ENCODE results near the gene BCAR1.
"Not testable (repeated sequence)": the region's sequence is repeated elsewhere in the genome, so short reads cannot be mapped to it uniquely, and the experiment has no call there.

BCAR1 gene

GRCh38 chr16:75208242-75208825 is 43.1 kb downstream of the BCAR1 start:
- Mint-ChIP-seq H3K9me3 (no peaks in the 10 kb centered on the region), H3K27me3 (peaks cover 28 to 42% of the 10 kb centered on the region in 2 donors), H3K4me1 (no peaks in the 10 kb centered on the region)

GRCh38 chr16:75207831-75208230 is 43.6 kb downstream of the BCAR1 start:
- Mint-ChIP-seq H3K27me3 (peaks cover 25 to 43% of the 10 kb centered on the region in 2 donors), H3K4me1 (no peaks in the 10 kb centered on the region), H3K9me3 (no peaks in the 10 kb centered on the region), H3K36me3 (no peaks in the 10 kb centered on the region), H3K4me3 (no peak overlapping the region), H3K27ac (no peak overlapping the region)
- ATAC-seq (replicated peaks) (no peak), DNase-seq (no peak)

More at GRCh38 chr16:75208242-75208825, 43.1 kb downstream of the BCAR1 start:
- Mint-ChIP-seq H3K36me3 (no peaks in the 10 kb centered on the region), H3K27ac (no peak overlapping the region), H3K4me3 (no peak overlapping the region)
- ATAC-seq (replicated peaks) (no peak), DNase-seq (no peak)

GRCh38 chr16:75206749-75207451 is 44.5 kb downstream of the BCAR1 start, which contains the start of gene CTRB2:
TSS of gene CTRB2 (minus strand) at chr16:75207161. CDS start at chr16:75207141, 20 bp downstream.
- Mint-ChIP-seq H3K27ac (no peak within 1 kb of the TSS), H3K9me3 (no peaks in the 10 kb centered on the region), H3K36me3 (no peaks in the 10 kb centered on the region), H3K4me1 (no peaks in the 10 kb centered on the region), H3K27me3 (peaks cover 22 to 46% of the 10 kb centered on the region in 2 donors), H3K4me3 (no peak within 1 kb of the TSS)
- peak; percentile 41 to 62 for ATAC-seq (replicated peaks)
- no peak for DNase-seq

GRCh38 chr16:75205961-75206748 is 45.3 kb downstream of the BCAR1 start:
- H3K4me1 Mint-ChIP-seq, H3K4me3 Mint-ChIP-seq, DNase-seq, H3K36me3 Mint-ChIP-seq, H3K27ac Mint-ChIP-seq, H3K9me3 Mint-ChIP-seq: not testable (repeated sequence)
- peak in 1 of 2 donors; percentile 17 for ATAC-seq (replicated peaks)
- H3K27me3 Mint-ChIP-seq: peaks cover 25 to 51% of the 10 kb centered on the region in 2 donors

- not testable (repeated sequence) for ATAC-seq (replicated peaks); DNase-seq; H3K27ac Mint-ChIP-seq; H3K4me3 Mint-ChIP-seq; H3K36me3 Mint-ChIP-seq; H3K9me3 Mint-ChIP-seq
- Mint-ChIP-seq H3K27me3 (peaks cover 33 to 51% of the 10 kb centered on the region in 2 donors), H3K4me1 (peaks cover 8 to 11% of the 10 kb centered on the region in 2 donors)
These were observed 46.0 kb downstream of the BCAR1 start for GRCh38 chr16:75205438-75205837.

GRCh38 chr16:75204905-75205304 is 46.5 kb downstream of the BCAR1 start:
- not testable (repeated sequence) for H3K27ac Mint-ChIP-seq; DNase-seq; H3K36me3 Mint-ChIP-seq; ATAC-seq (replicated peaks); H3K4me3 Mint-ChIP-seq; H3K9me3 Mint-ChIP-seq
- Mint-ChIP-seq H3K27me3 (peaks cover 37 to 57% of the 10 kb centered on the region in 2 donors), H3K4me1 (peaks cover 10 to 14% of the 10 kb centered on the region in 2 donors)

- no peak for DNase-seq
- ATAC-seq (replicated peaks): no peak
- Mint-ChIP-seq H3K9me3 (no peaks in the 10 kb centered on the region), H3K4me3 (no peak overlapping the region), H3K4me1 (peaks cover 10 to 20% of the 10 kb centered on the region in 2 donors), H3K27ac (no peak overlapping the region), H3K27me3 (peaks cover 38 to 59% of the 10 kb centered on the region in 2 donors), H3K36me3 (no peaks in the 10 kb centered on the region)
These were observed 47.0 kb downstream of the BCAR1 start for GRCh38 chr16:75204410-75204758.

- H3K4me1 Mint-ChIP-seq: peaks cover 10 to 21% of the 10 kb centered on the region in 2 donors
- H3K4me3 Mint-ChIP-seq: no peak overlapping the region
- no peak overlapping the region for H3K27ac Mint-ChIP-seq
- H3K9me3 Mint-ChIP-seq: no peaks in the 10 kb centered on the region
- DNase-seq: no peak
- H3K36me3 Mint-ChIP-seq: no peaks in the 10 kb centered on the region
- peaks cover 38 to 59% of the 10 kb centered on the region in 2 donors for H3K27me3 Mint-ChIP-seq
- no peak for ATAC-seq (replicated peaks)
These were observed 47.6 kb downstream of the BCAR1 start for GRCh38 chr16:75203667-75204409.

- no peak for DNase-seq
- ATAC-seq (replicated peaks): no peak
- H3K4me1 Mint-ChIP-seq: peaks cover 10 to 25% of the 10 kb centered on the region in 2 donors
- no peaks in the 10 kb centered on the region for H3K36me3 Mint-ChIP-seq
- peaks cover 40 to 58% of the 10 kb centered on the region in 2 donors for H3K27me3 Mint-ChIP-seq
- no peaks in the 10 kb centered on the region for H3K9me3 Mint-ChIP-seq
- no peak overlapping the region for H3K27ac Mint-ChIP-seq
- H3K4me3 Mint-ChIP-seq: no peak overlapping the region
These were observed 48.3 kb downstream of the BCAR1 start for GRCh38 chr16:75203096-75203495.

GRCh38 chr16:75202069-75202590 is 49.3 kb downstream of the BCAR1 start:
- Mint-ChIP-seq H3K36me3 (no peaks in the 10 kb centered on the region), H3K4me1 (peaks cover 10 to 31% of the 10 kb centered on the region in 2 donors), H3K4me3 (no peak overlapping the region), H3K27ac (no peak overlapping the region), H3K27me3 (peaks cover 50 to 60% of the 10 kb centered on the region in 2 donors), H3K9me3 (no peaks in the 10 kb centered on the region)
- ATAC-seq (replicated peaks) (no peak), DNase-seq (no peak)

GRCh38 chr16:75198135-75198600 is 53.3 kb downstream of the BCAR1 start:
- ATAC-seq (replicated peaks): no peak
- H3K4me1 Mint-ChIP-seq: peaks cover 10 to 31% of the 10 kb centered on the region in 2 donors

GRCh38 chr16:75197522-75198134 is 53.8 kb downstream of the BCAR1 start:
- Mint-ChIP-seq H3K4me3 (no peak overlapping the region), H3K36me3 (no peaks in the 10 kb centered on the region), H3K4me1 (peaks cover 10 to 31% of the 10 kb centered on the region in 2 donors), H3K27ac (no peak overlapping the region), H3K27me3 (peaks cover 61 to 81% of the 10 kb centered on the region in 2 donors), H3K9me3 (no peaks in the 10 kb centered on the region)
- DNase-seq (no peak), ATAC-seq (replicated peaks) (no peak)

More at GRCh38 chr16:75198135-75198600, 53.3 kb downstream of the BCAR1 start:
- Mint-ChIP-seq H3K4me3 (no peak overlapping the region), H3K36me3 (no peaks in the 10 kb centered on the region), H3K9me3 (no peaks in the 10 kb centered on the region), H3K27ac (no peak overlapping the region), H3K27me3 (peaks cover 61 to 84% of the 10 kb centered on the region in 2 donors)
- no peak for DNase-seq

GRCh38 chr16:75196836-75197235 is 54.6 kb downstream of the BCAR1 start:
- Mint-ChIP-seq H3K27me3 (peaks cover 59 to 77% of the 10 kb centered on the region in 2 donors), H3K36me3 (no peaks in the 10 kb centered on the region), H3K4me3 (no peak overlapping the region), H3K4me1 (peaks cover 10 to 31% of the 10 kb centered on the region in 2 donors), H3K27ac (no peak overlapping the region), H3K9me3 (no peaks in the 10 kb centered on the region)
- no peak for ATAC-seq (replicated peaks)
- no peak for DNase-seq
